D721Med (cell line): ENCODE results near the gene INPP4B.

Experiments used
- DNase-seq: peaks from one replicate; pipeline ENCODE4 v3.0.0; 2011; ENCODE audit warnings: low spot score; ENCODE audit not compliant: insufficient read length
- FAIRE-seq: peaks from 2 replicates; lab custom pipeline; 2011; peaks lifted over from hg19 to GRCh38; lab: Jason Lieb, UNC
- CTCF ChIP-seq: IDR thresholded peaks from 2 replicates; pipeline ENCODE4 v1.5.1; 2012; ENCODE audit warnings: mild to moderate bottlenecking, control low read depth; ENCODE audit not compliant: insufficient read depth; ENCODE audit errors: missing control alignments

INPP4B gene

GRCh38 chr4:142314247-142314646 lies 531.9 kb downstream of the INPP4B start:
- no peak for TF ChIP-seq CTCF
- DNase-seq (no peak), FAIRE-seq (no peak)

DNA sequence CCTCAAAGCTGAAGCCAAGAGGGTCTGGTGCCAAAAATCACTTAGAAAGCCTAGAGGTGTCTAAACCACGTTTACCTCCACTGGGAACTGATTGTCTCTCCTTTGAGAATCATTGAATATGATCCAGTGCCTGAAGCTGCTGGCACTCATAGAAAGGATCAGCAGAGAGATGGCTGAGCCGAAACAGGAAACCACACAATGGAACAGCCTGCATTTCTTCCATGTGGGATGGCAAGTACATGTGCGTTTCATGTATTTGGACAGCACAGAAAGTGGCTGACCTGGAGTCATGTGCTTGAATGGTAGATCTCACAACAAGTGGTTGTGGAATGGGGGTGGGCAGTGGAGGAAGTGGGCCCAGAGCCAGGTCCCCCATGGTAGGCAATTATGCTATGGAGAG lies 533.7 kb downstream of the INPP4B start:
- no peak for TF ChIP-seq CTCF
- no peak for DNase-seq
- FAIRE-seq, result no peak

- DNase-seq (no peak), FAIRE-seq (no peak)
- no peak for TF ChIP-seq CTCF
Measured at GRCh38 chr4:142311916-142312315, 534.2 kb downstream of the INPP4B start.

GRCh38 chr4:142309772-142310171 lies 536.3 kb downstream of the INPP4B start:
- DNase-seq (no peak), FAIRE-seq (no peak)
- TF ChIP-seq CTCF, result no peak

GRCh38 chr4:142307857-142308256 lies 538.2 kb downstream of the INPP4B start:
- no peak for DNase-seq
- no peak for TF ChIP-seq CTCF
- no peak for FAIRE-seq

DNA sequence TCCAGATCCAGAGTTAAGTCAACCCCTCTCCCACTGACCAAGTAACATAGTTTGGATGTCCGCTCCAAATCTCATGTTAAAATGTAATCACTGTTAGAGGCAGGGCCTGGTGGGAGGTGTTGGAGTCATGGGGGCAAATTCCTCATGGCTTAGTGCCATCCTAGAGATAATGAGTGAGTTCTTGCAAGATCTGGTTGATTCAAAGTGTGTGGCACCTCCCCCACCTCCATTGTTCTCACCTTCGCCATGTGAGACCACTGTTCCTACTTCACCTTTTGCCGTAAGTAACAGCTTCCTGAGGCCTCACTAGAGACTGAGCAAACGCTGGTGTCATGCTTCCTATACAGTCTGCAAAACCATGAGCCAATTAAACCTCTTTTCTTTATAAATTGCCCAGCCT lies 548.8 kb downstream of the INPP4B start:
- DNase-seq (no peak), FAIRE-seq (no peak)
- no peak for TF ChIP-seq CTCF

DNA sequence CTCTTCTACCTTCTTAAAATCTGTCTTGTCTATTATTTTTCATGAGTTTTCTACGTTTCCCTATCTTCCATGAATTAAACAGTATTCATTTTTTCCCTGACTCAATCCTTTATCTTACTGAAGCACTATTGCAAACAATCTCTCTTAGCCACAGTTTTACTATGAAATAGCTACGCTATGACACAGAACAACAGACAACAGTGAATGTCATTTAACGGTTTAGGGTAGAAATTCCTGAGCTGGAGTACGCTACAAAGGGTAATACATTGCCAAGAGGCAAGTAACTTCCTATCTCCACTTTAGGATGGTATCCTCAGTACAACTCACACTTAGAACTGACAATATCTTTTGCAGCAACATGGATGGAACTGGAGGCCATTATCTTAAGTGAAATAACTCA lies 552.6 kb downstream of the INPP4B start:
- no peak for FAIRE-seq
- no peak for TF ChIP-seq CTCF
- no peak for DNase-seq
